Erythroblast (primary cell): ENCODE results near the gene RNF175.

Source experiments
- GATA1 ChIP-seq: IDR thresholded peaks from 2 replicates; pipeline ENCODE4 v1.6.1; 2011; ENCODE audit warnings: low read depth, mild to moderate bottlenecking, control low read depth, low read length, moderate library complexity
- POLR2A ChIP-seq: IDR thresholded peaks from 2 replicates; pipeline ENCODE4 v1.6.1; 2011; ENCODE audit warnings: mild to moderate bottlenecking, low read length

DNA sequence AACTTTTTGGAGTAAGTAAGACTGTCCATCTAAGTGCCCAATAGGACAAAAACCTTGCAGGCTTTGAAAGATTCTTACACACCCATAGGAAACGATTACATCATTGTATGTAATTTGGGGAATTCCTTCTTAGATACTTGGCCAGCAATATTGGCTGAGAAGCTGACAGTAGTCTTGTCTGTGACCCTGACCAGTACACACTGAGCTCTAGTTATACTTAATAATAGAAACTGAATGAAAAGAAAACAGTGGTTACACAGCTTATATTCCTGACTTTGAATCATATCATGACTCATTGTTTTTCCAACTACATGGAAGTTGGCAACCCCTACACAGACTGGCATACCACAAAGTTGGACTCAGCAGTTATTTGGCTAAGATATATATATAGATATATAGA lies 82.8 kb downstream of the RNF175 start:
- TF ChIP-seq POLR2A (no peak), GATA1 (no peak)
